Ovary (tissue), 9 donors: Measurements from ENCODE around the gene MOXD1. TPM values are rescaled to one million over a fixed set of nuclear protein-coding genes. Genes with fewer than 3 reads are reported as not detected.

Source experiments
- DNase-seq, 5 donors: peaks; one replicate each; pipeline ENCODE4 v3.0.0-alpha.2; 2019 to 2020
- H3K27ac ChIP-seq, 2 donors: fragments of 200-600 bp; one replicate each; pipeline versions ENCODE4 v1.5.1 to v1.8.0; 2019 to 2022
- H3K27me3 ChIP-seq: fragments of 200-600 bp; one replicate; pipeline ENCODE4 v1.8.0; 2022
- H3K36me3 ChIP-seq: fragments of 200-600 bp; sonication (generic); one replicate; pipeline ENCODE4 v1.5.1; 2019
- H3K4me1 ChIP-seq: one replicate; pipeline ENCODE4 v1.8.1; 2013; ENCODE audit warnings: mild to moderate bottlenecking, moderate library complexity; ENCODE audit not compliant: insufficient read depth
- H3K4me3 ChIP-seq: fragments of 200-600 bp; sonication (generic); one replicate; pipeline ENCODE4 v1.5.1; 2017
- H3K9me3 ChIP-seq, 2 donors: fragments of 200-600 bp in 1 of 2; sonication (generic) in 1 of 2; one replicate each; pipeline versions ENCODE4 v1.5.1 to v1.8.1; 2013 to 2019; ENCODE audit warnings: mild to moderate bottlenecking in 1 of 2, moderate library complexity in 1 of 2
- EP300 ChIP-seq: sonication (generic); formaldehyde crosslinking; IDR thresholded peaks from one replicate; pipeline ENCODE4 v1.6.1; 2017; ENCODE audit warnings: antibody characterized with exemption
- POLR2A ChIP-seq: fragments of 450-650 bp; IDR thresholded peaks from one replicate; pipeline ENCODE4 v1.6.1; 2017; ENCODE audit warnings: antibody characterized with exemption, mild to moderate bottlenecking, moderate library complexity
- WGBS, 3 donors: extraction: QIAGEN DNeasy Blood & Tissue Kit in 1 of 3; methylation state at CpG; one replicate each; pipeline versions ENCODE4 v1.1.5 to v1.1.7; 2013 to 2017; 5-methylcytosine and 5-hydroxymethylcytosine counted together
- intact Hi-C, 4 donors: fragments of 100-400 bp; cut with DNase I; formaldehyde crosslinking; loops; one replicate each; pipeline versions ENCODE4 v1.11.0 to v1.15.1; 2022 to 2023
- polyA plus RNA-seq, 2 donors: library from polyadenylated mRNA; stranded (reverse); fragments of 200-250 nt in 1 of 2; fragments of 350-450 nt in 1 of 2; fragmentation: Illumina TruSeq in 1 of 2; extraction: RNeasy Lipid Tissue Mini Kit (QIAGEN cat#74804) in 1 of 2; gene quantifications; one replicate each; pipeline ENCODE4 v1.2.3, GENCODE V29; 2013 to 2014
- total RNA-seq, 7 donors: library from RNA; depleted of rRNA in 2 of 7; stranded (reverse); fragments of >200 nt in 2 of 7; fragmentation: NEBNext Ultra II Directional in 3 of 7; extraction: Animal tissue kit (Norgen Biotek cat#: 25700) in 3 of 7; gene quantifications; one replicate each; pipeline versions ENCODE4 v1.1.0 to v1.2.4, GENCODE V29; 2016 to 2023
- TF ChIP-seq, protein P1 (sequence below), 3 donors: fragments of 450-650 bp in 2 of 3; fragments of 200-600 bp in 1 of 3; IDR thresholded peaks; one replicate each; pipeline versions ENCODE4 v1.5.1 to v1.8.0; 2016 to 2022; ENCODE audit warnings: antibody characterized with exemption in 3 of 3, mild to moderate bottlenecking in 1 of 3
- donor health status: DM: no; HTN: no; CAD: no; lungs with moderate emphysema.
- donor health status: DM: no; HTN: no; CAD: no.
- donor health status: Bipolar disorder and iron deficiency.
- donor health status: DM: yes; HTN: yes; CAD: no.
- donor health status: DM: no; HTN: no; CAD: no.
- donor health status: DM: yes; HTN: yes; CAD: no.

Gene MOXD1
- total and polyA plus RNA-seq, 9 donors: 0.31 to 4.2 (median 0.77) TPM

DNA sequence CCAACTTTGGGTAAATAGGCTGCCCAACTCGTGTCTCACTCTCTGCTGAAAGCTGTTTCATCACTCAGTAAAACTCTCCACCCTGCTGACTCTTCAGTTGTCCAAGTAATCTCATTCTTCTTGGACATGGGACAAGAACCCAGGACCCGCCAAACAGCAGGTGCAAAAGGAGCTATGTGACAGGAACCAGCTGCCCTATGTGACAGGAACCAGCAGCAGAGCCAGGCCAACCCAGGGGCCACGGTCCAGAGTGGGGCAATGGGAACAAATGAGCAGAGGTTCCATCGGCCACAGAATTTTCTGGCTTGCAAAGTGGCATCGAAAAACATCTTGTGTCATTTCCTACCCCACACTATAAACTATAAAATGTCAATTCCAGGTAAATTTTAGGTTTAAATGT lies 56.5 kb downstream of the MOXD1 start:
- Histone ChIP-seq H3K27me3 (no peaks in the 10 kb centered on the region), H3K9me3 (no peaks in the 10 kb centered on the region), H3K4me1 (no peaks in the 10 kb centered on the region), H3K36me3 (no peaks in the 10 kb centered on the region), H3K4me3 (no peak overlapping the region), H3K27ac (no peak overlapping the region)
- intact Hi-C loops: no loop called here
- 76 to 82% (median 81%) methylated on average over 5 of the region's 5 CpGs for WGBS, 3 donors
- TF ChIP-seq, protein P1, sequence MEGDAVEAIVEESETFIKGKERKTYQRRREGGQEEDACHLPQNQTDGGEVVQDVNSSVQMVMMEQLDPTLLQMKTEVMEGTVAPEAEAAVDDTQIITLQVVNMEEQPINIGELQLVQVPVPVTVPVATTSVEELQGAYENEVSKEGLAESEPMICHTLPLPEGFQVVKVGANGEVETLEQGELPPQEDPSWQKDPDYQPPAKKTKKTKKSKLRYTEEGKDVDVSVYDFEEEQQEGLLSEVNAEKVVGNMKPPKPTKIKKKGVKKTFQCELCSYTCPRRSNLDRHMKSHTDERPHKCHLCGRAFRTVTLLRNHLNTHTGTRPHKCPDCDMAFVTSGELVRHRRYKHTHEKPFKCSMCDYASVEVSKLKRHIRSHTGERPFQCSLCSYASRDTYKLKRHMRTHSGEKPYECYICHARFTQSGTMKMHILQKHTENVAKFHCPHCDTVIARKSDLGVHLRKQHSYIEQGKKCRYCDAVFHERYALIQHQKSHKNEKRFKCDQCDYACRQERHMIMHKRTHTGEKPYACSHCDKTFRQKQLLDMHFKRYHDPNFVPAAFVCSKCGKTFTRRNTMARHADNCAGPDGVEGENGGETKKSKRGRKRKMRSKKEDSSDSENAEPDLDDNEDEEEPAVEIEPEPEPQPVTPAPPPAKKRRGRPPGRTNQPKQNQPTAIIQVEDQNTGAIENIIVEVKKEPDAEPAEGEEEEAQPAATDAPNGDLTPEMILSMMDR (IDR thresholded peaks at IDR 0.05): no peak
- TF ChIP-seq EP300 (no peak), POLR2A (no peak)
- no peak for DNase-seq

DNA sequence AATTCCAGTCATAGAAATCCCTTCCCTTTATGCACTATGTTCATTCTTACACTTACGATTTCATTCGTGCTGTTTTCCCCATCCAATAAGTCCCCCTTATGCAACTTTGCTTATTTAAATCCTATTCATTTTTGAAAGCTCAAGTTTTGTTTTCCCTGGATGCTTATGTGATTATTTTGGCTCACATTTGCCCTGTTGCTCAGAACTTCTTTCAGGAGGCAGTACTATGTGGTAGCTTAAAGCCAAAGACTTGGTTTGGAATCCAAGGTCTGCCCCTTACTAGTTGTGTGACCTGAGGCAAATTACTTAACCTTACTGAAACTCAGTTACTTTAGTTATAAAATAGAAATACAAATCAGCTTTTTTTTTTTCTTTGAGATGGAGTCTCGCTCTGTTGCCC lies 59.6 kb downstream of the MOXD1 start:
- Histone ChIP-seq H3K36me3 (no peaks in the 10 kb centered on the region), H3K27me3 (no peaks in the 10 kb centered on the region), H3K9me3 (no peaks in the 10 kb centered on the region), H3K27ac (no peak overlapping the region), H3K4me1 (no peaks in the 10 kb centered on the region), H3K4me3 (no peak overlapping the region)
- intact Hi-C loops: no loop called here
- TF ChIP-seq EP300 (no peak), POLR2A (no peak)
- TF ChIP-seq, protein P1 (IDR thresholded peaks at IDR 0.05): no peak
- 77 to 92% (median 90%) methylated on average over 3 of the region's 3 CpGs for WGBS, 3 donors
- no peak for DNase-seq

DNA sequence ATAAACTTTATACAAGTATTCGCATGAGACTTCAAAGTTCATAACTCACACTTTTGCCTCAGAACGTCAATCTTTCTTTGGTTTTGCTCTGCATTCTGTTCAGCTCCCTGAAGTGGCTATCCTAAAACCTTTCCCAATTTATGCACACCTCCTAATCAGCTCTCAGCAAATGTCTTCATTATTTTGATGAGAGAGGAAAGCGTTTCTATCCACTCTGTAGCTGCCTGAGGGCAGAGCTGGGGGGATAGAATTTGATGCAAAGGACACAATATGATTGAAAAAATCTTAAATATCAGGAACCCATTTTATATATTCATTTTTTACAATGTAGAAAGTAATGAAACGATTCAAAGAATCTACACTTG lies 66.8 kb downstream of the MOXD1 start:
- DNase-seq: no peak
- no peaks in the 10 kb centered on the region for H3K27me3 ChIP-seq
- WGBS, 3 donors: 28 to 34% (median 33%) methylated on average over 4 of the region's 4 CpGs
- H3K9me3 ChIP-seq: no peaks in the 10 kb centered on the region
- intact Hi-C loops: no loop called here
- H3K27ac ChIP-seq: no peak overlapping the region
- no peak overlapping the region for H3K4me3 ChIP-seq
- no peaks in the 10 kb centered on the region for H3K36me3 ChIP-seq
- TF ChIP-seq, protein P1 (IDR thresholded peaks at IDR 0.05): no peak
- TF ChIP-seq EP300: no peak
- TF ChIP-seq POLR2A: no peak
- H3K4me1 ChIP-seq: no peaks in the 10 kb centered on the region

DNA sequence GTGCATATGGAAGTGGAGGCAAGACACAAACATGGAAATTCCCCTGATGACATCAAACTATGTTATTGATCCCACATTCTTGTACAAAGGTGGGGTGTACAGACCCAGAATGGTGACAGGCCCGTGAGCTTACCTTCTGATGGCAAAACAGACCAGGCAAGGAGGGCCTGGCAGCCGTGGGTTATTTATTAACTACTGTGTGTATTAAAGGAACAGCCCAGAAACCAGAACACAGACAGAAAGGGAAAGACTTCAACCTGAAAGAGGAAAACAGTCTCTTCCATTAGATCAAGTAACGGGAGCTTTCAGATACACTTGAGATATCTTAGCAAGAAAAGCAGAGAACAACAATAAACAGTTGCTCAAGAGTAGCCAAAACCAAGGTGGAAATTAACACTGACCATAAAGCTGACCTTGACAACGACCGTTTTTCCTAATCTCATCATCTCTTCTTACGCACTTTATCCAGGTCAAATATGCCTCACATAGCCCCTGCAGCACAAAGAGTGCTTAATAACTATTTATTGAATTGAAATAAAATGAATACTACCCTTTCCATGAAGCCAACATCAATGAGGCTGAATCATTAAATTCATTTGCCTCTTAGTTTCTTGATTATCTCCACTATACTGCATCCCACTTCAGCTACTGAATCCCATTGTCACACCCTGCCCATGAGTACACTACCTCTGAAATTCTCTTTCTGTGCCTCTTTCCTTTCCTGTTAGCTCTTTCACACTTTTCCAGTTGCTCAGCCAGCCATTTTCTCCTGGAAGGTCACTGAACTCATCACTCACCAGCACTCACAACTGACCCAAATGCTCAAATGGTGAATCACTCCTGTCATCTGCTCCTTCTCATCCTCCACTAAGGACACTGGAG lies 67.4 kb downstream of the MOXD1 start:
- TF ChIP-seq, protein P1 (IDR thresholded peaks at IDR 0.05): no peak
- TF ChIP-seq POLR2A: no peak
- no peak for TF ChIP-seq EP300
- H3K36me3 ChIP-seq: no peaks in the 10 kb centered on the region
- no peaks in the 10 kb centered on the region for H3K9me3 ChIP-seq
- H3K27me3 ChIP-seq: no peaks in the 10 kb centered on the region
- no peak overlapping the region for H3K27ac ChIP-seq
- H3K4me1 ChIP-seq: no peaks in the 10 kb centered on the region
- DNase-seq: no peak
- 48 to 72% (median 52%) methylated on average over 6 of the region's 6 CpGs for WGBS, 3 donors
- no peak overlapping the region for H3K4me3 ChIP-seq
- intact Hi-C loops: no loop called here
